ENCODE data around the gene VOPP1.

The VOPP1 gene

DNA sequence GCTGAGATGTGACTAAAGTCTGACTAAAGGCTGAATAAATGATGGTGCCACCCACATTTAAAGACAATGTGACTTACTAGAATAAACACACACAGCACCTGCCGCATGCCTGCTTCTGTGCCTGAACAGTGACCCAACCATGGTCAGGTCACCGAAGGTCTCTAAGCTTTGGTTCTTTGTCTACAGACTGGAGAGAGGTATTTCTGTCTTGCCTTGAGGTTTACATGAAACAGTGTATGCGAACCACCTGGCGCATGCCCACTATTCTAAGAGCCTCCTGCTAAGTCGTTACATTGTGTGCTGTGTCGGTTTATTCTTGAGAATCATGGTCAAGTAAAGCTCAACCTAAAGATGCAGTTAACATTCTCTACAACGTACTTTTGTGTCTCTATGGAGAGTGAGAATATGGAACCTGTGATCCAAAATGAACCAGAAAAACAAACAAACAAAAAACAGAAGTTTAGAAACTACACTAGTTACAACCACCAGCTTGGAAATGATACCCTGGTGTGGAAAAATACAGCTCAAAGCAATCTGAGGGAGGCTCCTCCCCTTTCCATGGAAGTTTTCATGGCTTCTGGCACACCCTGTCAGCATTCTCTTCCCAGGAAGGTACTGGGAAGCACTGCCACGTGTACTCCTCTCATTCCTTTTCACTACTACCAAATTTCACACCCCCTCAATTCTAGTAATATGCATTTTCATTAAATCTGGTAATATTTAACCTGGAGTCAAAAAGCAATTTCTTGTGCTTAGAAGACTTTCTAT is 40.0 kb downstream of the VOPP1 start:
- no peak for DNase-seq (ENCODE audit: low read depth in 2 of 2)

DNA sequence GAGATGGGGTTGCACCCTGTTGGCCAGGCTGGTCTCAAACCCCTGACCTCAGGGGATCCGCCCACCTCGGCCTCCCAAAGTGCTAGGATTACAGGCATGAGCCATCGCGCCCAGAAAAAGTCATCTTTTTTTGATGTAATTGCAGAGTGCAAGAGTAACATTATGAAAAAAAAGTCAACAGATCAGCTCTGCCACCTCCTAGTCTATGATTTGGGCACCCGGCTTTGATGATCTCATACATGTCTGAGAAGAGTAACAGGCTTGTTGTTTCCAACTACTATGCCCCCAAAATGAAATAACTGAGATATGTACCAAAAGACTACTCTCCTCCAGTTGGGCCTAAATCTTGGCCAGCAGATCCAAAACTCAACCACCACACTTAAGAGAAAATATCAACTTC is 40.8 kb downstream of the VOPP1 start:
- DNase-seq (ENCODE audit: low read depth in 2 of 2): no peak

DNA sequence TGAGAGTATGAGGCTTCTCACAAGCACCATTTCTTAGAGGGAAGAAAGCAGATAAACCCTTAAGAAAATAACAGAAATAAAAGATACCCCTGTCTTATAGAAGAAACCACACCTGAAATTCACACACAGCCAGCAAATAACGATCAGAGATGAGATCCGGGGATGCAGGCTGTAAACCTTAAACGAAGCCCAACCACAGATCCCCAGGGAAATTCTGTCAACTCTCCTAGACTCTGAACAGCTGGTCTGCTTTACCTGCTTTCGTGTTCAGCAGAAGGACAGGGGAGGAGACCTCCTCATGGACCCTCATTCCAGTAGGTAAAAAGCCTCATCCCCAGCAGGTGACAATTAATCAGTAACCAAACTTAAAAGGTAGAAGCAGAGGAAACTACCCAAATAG is 45.0 kb downstream of the VOPP1 start:
- DNase-seq (ENCODE audit: low read depth in 2 of 2): no peak

DNA sequence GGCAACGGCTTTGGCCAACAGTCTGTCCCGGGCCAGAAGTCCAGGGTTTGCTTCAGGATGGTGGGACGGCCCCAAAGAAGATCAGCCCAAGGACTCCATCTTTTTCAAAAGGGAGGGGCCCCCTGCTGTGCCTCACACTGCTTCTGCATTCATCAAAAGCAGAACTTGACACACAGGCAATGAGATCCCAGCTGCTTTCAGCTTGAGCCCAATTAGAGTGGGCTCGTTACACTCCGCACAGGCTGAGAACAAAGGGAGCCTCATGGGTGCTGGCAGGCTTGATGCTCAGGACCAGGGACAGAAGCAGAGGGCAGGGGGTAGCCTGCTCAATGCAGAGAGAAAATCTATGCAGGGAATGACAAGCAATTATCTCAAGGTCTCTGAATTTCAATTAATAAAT is 45.5 kb downstream of the VOPP1 start:
- DNase-seq (ENCODE audit: low read depth in 2 of 2): no peak

DNA sequence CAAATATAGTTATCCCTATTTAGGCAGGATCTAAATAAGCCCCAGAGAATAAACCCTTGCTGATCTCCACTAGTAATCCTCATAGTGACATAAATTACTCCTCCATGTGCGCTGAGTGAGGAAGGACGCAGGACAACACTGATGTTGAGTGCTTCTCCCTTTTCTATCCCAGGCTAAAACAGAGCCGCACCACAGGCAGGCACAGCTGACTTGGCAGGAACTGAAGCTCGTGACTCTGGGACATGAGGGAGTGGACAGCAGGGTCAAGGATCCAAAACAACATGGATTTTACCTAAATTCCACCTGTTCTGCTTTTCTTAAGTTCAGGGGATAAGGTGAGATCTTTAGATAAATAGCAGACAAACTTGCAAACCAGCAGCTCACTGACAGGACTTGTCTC is 46.0 kb downstream of the VOPP1 start:
- no peak for DNase-seq (ENCODE audit: low read depth in 2 of 2)

DNA sequence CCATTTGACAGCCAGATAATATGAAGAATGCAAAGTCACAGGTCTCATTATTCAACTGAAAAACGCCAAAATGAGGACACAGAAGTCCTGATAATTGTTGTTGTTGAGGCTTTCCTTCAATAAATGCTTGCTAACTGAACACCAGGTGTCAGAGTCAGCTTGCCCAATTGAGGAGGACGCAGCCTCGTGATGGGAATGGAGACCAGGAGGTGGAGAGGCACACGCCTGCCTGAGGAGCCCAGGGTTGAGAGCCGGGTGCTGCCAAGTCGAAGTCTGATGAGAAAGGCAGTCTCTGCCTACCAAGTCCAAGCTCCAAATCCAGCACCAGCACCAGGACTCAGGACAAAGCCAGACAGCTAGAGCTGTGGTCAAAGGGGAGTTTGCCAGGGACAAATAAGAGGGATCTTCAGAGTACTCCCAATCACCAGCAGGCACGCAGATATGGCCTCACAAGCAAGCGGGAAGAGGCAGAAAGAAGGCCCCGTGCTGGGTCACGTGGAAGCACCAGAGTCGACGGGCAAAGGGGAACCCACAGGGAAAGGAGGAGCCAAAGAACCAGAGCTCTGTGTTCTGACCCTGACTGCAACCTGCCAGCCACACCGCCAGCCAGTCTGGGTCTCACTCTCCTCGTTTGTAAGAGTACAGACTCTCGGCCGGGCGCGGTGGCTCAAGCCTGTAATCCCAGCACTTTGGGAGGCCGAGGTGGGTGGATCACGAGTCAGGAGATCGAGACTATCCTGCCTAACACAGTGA is 47.6 kb downstream of the VOPP1 start:
- no peak for DNase-seq (ENCODE audit: low read depth in 2 of 2)

DNA sequence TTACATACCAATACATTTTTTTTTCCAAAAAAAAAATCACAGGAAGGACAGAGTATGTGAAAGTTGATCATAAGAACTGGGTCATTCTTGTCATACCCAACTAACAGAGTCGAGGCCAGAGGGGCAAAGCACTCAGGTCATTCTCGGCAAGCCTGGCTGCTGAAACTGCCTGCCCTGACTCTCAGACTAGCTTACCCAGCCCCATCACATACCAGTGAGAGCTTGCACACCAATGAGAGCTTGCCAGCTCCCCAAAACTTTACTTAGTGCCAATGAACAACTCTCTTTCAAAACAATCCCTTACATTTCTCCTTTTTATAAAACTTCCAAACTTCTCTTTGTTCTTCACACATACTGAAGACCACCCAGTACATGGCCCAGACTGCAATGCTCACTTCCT is 48.9 kb downstream of the VOPP1 start:
- no peak for DNase-seq (ENCODE audit: low read depth in 2 of 2)

DNA sequence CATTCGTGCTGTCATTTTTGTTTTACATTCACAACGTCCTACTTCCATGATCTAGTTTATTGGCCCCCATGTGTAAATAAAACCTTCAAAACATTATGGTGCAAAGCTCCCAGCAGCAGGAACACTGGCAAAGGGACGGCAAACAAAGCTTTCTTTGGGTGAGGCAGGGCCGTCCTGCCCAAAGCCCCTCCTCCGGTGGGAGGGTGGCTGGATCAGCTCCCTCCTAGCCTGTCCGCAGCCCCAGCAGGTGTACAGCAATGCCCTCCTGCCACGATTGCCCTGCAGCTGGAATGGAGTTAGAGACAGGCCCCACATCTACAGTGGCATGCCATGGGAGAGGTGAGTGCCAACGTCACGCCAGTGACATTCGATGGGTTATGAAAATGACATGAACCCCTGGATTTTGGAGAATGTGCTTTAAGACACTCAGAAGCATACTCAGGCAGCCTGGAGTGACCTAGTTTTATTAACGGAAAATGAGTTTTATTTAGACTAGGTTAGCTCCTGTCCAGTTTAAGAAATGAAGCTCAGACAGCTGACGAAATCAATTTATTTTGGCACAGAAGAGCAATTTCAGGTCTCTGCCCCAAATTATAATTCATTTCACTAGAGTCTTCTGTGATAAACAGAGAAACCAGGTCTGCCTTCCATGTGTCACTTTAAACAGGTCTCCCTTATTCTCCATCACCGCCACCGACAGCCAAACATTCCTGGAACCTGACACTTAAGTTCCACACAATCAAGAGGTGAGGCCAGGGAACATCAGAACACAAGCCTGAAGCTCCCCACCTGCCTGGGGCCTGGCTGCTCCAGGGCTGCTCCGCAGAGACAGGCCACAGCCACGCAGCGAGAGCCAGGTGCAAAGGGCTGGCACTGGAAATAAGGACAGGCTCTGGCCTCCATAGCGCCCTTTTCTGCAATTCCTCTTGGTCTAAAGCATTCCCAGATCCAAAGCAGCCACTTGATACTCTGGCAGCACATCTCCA is 50.1 kb downstream of the VOPP1 start:
- no peak for DNase-seq (ENCODE audit: low read depth in 2 of 2)

DNA sequence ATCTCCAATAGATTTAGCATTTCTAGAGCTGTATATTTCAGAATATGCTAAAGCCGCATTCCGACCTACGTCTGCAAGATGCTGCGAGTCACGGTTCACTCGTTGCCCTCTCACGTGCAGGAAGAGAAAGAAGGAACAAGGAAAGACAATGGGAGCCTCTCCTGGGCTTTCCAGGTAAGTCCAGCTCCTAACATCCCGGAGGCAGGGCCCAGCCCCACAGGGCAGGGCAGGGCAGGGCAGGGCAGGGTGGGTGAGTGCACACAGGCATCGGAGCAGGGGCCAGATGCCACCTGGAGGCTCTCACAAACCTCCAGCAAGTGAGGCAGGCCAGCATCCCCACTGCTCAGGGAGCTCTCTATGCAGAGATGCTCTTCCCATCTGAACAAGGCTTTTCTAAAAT is 50.8 kb downstream of the VOPP1 start:
- DNase-seq (ENCODE audit: low read depth in 2 of 2): no peak

DNA sequence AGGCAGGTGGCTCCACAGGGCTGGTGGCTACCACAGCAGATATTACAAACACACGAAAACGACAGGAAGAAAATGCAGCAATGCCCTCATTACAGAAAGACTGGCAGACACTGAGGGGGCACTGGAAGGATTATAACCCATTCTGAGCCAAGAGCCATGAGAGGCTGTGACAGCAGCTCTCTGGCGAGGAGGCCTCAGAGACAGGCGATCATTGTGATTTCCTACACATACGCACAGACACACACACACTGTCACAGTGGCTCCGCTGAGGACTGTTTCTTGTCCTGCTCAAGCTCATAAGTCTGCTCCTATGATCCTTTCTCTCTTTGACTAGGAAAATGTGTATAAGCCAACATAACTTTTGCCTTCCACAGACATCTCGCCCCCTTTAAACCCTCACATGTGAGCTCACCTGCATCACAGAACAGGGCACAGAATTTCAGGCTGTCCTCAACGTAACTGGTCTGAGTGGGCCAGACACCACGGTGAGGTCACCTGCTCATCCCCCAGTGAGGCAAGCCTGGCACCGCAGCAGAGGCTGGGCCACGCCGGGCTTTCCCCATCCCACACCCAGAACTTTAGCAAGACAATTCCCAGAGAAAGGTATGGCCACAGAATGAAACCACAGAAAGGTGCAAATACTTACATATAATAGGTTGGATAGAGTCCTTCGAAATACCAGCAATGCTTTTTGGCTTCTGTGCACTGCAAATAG is 51.7 kb downstream of the VOPP1 start:
- DNase-seq (ENCODE audit: low read depth in 2 of 2): no peak

DNA sequence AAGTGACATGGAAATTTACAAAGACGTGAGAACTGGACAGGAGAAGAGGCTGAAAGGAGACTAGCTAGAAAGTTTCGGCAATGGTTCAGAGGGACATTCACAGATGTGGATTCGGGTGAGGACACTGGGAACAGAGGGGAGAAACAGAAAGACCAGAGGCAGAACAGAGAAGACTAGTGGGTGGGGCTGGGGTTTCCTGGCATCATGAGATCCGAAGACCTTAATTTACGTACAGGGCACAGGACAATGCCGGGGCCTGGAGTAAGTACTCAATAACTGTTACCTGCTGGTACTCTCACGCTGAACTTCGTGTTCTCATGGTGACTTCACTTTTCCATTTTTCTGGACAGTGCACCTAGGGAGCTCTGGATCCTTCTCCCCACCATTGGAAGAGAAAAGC is 53.5 kb downstream of the VOPP1 start:
- DNase-seq (ENCODE audit: low read depth in 2 of 2): no peak

DNA sequence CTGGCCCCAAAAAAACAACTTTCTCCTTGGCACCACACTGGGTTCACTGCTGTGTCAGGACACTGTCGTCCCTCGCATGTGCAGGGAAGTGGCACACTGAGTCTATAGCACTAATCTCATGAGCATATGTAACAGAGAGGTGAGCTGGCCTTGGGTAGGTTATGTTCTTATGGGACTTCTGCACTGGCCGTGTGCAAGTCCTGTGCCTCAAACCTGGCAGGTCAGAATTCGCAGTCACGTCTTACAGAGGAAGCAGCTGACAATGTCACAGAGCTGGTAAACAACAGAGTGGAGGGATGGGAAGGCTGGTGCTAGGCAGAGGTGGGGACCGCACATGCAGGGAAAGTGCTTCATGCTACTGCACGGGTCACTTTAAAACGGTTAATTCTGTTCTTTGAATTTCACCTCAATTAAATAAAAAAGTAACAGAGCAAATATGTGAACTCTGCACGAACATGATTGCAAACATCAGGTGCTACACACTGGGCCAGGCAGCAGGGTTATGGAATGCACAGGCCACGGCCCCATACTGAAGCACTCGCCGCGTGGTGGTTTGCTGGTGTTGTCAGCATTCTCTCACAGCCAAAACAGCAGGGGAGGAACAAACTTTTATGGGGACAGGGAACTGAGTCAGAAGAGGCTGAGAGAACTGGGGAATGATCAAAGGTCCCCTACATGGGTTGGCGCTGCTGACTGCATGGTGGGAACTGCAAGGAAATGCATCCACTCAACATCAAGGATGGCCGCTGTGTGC is 54.2 kb downstream of the VOPP1 start:
- DNase-seq (ENCODE audit: low read depth in 2 of 2): no peak

DNA sequence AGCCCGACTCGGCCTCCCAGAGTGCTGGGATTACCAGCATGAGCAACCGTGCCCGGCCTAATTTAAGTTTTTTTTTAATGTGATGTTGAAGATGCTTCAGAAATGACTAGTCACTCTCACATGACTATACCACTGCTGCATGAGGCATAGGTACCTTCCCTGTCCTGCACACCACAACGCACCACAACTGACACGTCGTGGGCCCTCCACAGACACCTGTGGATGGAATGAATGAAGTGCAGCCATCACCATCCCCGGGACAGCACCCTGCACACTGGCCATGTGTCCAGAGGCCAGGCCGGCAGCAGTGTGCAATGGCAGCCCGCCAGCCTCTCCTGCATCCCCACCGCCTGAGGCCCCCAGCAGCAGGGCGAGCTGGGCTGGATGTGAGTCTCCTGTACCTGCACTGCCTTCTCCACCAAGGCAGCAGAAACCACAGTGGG is 55.1 kb downstream of the VOPP1 start:
- DNase-seq (ENCODE audit: low read depth in 2 of 2): no peak

DNA sequence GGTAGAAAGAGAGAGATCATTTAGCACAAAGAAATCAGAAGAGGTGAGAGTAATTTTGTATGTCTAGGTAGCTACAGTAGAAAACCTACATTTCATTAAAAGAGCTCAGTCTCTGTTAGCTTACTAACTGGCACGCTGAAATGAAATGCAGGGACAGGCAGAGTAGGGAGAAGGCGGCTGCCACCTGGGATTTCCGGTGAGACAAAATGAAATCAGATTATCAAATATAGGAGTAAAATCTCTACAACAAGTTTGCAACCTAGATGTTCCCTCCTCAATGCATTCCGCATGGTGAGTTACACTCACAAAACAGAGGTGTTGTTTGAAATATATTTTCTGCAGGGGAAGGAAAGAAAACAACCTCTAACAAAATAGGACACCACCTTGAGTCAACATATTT is 55.9 kb downstream of the VOPP1 start:
- DNase-seq (ENCODE audit: low read depth in 2 of 2): no peak

DNA sequence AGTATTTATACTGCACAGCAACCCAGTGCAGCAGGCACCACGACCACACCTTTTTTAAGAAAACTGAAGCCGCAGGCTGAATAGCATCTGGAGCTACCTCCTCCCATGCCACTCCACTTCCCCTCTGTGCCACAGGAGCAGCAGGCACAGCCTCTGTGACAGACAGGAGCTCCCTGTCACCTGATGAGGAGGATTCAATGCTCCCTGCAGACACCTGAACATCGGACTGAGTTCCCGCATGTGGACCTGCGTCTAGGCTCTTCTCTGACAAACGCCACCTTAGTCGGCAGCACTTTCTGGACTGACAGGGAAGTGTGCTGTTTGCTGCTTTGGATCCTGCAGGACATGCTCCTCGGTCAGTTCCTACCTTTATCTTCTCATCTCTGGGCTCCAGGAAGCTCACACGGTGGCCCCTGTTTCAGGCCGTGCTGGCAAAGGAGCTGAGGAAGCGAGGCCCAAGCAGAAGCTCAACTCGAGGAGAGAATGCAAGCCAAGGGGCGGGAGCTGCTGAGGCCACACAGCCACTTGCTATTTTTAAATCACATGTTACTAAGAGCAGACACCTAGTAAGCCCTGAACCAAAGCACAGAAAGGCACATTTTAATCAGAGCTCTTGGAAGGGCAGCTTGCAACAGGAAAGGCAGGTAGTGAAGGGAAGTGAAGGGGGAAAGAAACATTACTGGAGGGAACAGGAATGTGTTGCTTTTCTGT is 56.6 kb downstream of the VOPP1 start:
- DNase-seq (ENCODE audit: low read depth in 2 of 2): no peak

DNA sequence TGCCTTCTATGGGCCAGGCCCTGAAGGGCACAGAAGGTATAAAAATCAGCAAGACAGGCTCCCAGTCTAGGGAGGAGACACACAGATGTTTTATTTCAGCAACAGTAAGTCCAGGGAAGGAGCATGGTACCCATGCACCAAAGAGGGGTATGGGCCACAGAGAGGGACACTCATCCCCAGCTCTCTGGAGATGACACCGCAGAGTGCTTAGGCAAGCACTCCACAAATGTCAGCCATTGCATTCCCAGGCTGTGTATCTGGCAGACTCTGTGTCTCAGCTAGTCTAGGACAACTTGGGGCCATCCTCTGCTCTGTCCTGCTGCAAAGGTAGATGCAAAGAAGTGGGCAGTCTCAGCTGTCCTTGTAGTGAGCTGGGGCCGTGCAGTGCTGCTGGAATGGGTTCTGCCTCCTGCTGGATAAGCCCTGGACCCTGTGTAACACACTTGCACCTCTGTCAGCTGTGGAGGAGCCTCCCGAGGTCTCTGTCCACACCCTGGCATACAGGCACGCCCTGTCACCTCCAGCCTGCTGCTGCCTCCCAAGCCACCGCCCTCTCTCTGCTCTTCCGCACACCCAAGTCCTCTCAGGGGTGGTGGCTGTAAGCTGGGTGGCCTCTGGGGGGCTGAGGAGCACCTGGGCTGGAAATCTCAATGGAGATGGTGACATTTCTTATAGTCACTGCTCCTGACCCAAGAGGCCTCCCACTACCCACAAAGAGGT is 57.6 kb downstream of the VOPP1 start:
- no peak for DNase-seq (ENCODE audit: low read depth in 2 of 2)

DNA sequence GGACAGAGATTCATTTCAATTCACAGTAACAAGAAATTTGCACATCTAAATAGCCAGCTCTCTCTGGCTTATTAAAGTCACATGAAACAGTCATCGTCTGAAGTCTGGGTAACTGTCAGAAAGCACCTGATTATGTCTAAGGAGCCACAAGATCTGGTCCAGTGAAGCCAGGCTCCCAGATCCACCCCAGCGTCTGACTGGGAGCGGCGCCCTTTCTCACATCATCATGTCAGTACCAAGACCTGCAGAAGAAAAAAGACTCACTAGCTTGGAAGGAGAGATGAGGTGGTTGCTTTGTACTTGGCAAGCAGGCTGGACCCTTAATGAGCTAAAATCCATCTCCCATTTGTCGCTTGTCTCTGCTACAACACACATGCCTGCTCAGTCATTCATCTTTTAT is 58.4 kb downstream of the VOPP1 start:
- DNase-seq (ENCODE audit: low read depth in 2 of 2): no peak

DNA sequence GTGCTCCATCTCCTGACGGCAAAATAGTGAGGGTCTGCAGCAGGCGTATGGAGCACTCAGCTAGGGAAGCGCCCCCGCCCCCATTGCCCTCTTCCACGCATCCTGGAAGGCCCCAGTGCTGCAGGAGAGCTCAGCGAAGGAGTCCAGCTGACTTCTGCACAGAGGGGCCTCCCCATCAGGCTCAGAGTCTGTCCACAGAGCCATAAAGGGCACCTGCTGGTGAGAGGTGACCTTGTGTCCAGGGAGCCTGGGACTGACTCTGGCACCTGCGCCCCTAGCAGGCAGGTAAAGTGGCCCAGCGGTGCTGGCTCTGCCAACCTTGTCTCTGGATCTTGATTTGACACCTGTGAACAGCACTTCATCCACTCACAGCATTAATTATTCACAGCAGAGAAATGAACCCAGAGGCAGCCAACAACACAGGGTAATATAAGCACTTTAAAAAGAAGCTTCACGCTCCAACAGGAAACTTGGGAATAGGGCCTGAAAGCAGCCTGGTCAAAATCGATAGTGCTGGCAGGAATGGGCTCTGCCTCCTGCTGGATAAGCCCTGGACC is 59.6 kb downstream of the VOPP1 start:
- DNase-seq (ENCODE audit: low read depth in 2 of 2): no peak

DNA sequence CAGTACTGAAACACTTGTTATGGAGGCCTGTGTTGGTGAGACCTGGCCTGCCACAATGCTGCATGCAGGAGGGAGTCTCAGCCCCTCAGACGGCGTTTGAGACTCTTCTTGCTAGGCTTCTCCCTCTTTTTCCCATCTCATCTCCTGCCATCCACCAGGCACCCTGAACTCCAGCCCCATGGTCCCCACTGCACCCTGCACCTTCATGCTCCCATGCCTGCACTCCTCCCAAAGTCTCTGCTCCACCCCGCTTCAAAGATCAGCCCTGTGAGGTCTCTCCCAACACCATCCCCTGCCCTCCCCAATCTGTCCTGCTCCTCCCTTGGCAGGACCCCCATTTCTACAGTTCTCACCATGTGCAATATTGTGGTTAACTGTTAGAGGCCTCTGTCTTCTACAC is 61.7 kb downstream of the VOPP1 start:
- DNase-seq (ENCODE audit: low read depth in 2 of 2): no peak
